ENCODE data around the gene ZNF277.

ZNF277 gene

GRCh38 chr7:112360681-112361080, 154.2 kb downstream of the ZNF277 start:
- DNase-seq (ENCODE audit: low read depth) = no peak
- no peak overlapping the region for H3K4me3 ChIP-seq (ENCODE audit: low read depth, low read length)
- TF ChIP-seq, protein P1, sequence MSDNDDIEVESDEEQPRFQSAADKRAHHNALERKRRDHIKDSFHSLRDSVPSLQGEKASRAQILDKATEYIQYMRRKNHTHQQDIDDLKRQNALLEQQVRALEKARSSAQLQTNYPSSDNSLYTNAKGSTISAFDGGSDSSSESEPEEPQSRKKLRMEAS (IDR thresholded peaks at IDR 0.05; ENCODE audit: low read depth, low read length) = no peak
- TF ChIP-seq, protein P2, sequence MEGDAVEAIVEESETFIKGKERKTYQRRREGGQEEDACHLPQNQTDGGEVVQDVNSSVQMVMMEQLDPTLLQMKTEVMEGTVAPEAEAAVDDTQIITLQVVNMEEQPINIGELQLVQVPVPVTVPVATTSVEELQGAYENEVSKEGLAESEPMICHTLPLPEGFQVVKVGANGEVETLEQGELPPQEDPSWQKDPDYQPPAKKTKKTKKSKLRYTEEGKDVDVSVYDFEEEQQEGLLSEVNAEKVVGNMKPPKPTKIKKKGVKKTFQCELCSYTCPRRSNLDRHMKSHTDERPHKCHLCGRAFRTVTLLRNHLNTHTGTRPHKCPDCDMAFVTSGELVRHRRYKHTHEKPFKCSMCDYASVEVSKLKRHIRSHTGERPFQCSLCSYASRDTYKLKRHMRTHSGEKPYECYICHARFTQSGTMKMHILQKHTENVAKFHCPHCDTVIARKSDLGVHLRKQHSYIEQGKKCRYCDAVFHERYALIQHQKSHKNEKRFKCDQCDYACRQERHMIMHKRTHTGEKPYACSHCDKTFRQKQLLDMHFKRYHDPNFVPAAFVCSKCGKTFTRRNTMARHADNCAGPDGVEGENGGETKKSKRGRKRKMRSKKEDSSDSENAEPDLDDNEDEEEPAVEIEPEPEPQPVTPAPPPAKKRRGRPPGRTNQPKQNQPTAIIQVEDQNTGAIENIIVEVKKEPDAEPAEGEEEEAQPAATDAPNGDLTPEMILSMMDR (IDR thresholded peaks at IDR 0.05; ENCODE audit: low read depth, low read length) = no peak
- TF ChIP-seq POLR2A (IDR thresholded peaks at IDR 0.05; ENCODE audit: extremely low read depth, insufficient read length) = no peak
- TF ChIP-seq MYC (IDR thresholded peaks at IDR 0.05; ENCODE audit: low read depth, low read length) = no peak

DNA sequence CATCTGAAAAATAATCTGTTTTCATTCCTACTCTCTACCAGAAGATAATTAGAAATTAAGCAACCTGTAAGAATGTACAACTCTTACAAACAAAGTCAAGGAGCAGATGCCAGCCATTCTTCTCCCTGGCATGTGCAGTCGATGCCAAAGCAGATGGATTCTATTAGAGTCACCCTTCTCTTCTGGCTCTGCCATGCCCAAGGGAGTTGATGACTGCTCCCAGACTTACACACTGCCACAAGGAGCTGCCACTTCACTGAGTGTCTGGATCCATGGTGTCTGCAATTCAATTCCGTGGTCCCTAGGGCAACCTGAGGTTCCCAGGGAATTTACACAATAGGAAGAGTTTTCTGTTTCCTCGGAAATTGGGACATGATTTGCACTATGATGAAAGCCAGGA, 154.7 kb downstream of the ZNF277 start:
- DNase-seq (ENCODE audit: low read depth) = no peak
- TF ChIP-seq, protein P2 (IDR thresholded peaks at IDR 0.05; ENCODE audit: low read depth, low read length) = no peak
- TF ChIP-seq MYC (IDR thresholded peaks at IDR 0.05; ENCODE audit: low read depth, low read length) (no peak), POLR2A (IDR thresholded peaks at IDR 0.05; ENCODE audit: extremely low read depth, insufficient read length) (no peak)
- TF ChIP-seq, protein P1 (IDR thresholded peaks at IDR 0.05; ENCODE audit: low read depth, low read length) = no peak
- no peak overlapping the region for H3K4me3 ChIP-seq (ENCODE audit: low read depth, low read length)

GRCh38 chr7:112362053-112362650, 155.7 kb downstream of the ZNF277 start:
- H3K4me3 ChIP-seq (ENCODE audit: low read depth, low read length) = no peak overlapping the region
- no peak for DNase-seq (ENCODE audit: low read depth)
- TF ChIP-seq, protein P2 (IDR thresholded peaks at IDR 0.05; ENCODE audit: low read depth, low read length) = no peak
- TF ChIP-seq, protein P1 (IDR thresholded peaks at IDR 0.05; ENCODE audit: low read depth, low read length) = no peak
- TF ChIP-seq MYC (IDR thresholded peaks at IDR 0.05; ENCODE audit: low read depth, low read length) (no peak), POLR2A (IDR thresholded peaks at IDR 0.05; ENCODE audit: extremely low read depth, insufficient read length) (no peak)

DNA sequence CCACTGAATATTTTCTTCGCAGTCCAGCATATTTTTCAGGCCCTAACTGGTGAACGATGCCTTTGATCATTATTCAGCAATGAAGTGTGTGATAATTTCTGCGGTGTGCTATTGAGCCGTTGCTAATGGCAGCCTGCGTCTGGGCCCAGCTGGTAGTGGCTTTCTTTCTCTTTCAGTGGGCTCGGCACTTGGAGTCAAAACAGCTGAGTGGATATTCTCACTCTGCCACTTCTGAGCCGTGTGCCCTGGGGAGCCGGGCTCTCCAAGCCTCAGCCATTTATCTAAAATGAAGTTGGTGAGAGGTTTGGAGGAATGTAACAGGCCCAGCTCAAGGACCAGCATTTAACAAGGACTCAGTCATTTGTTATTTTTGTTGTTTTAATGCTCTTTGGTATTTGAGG, 156.2 kb downstream of the ZNF277 start:
- TF ChIP-seq POLR2A (IDR thresholded peaks at IDR 0.05; ENCODE audit: extremely low read depth, insufficient read length) (no peak), MYC (IDR thresholded peaks at IDR 0.05; ENCODE audit: low read depth, low read length) (no peak)
- TF ChIP-seq, protein P1 (IDR thresholded peaks at IDR 0.05; ENCODE audit: low read depth, low read length) = no peak
- TF ChIP-seq, protein P2 (IDR thresholded peaks at IDR 0.05; ENCODE audit: low read depth, low read length) = no peak
- DNase-seq (ENCODE audit: low read depth) = no peak

DNA sequence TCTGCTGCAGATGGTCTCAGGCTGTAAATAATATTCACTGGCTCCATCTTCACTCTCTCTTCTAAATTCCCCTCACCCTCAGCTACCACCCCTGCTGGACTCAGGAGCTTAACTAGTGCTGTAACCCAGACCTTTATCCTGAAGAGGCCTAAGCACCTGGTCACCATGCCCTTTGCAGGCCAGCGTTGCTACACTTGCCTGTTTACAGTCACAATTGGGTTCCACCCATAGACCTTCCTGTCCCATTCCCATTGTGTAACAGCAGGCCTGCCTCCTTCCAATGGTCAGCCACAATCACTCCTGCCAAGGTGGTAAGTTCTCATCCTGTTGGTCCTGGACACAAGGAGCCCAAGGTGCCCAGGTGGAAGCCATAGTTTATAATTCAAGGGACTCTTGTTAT, 157.9 kb downstream of the ZNF277 start:
- TF ChIP-seq POLR2A (IDR thresholded peaks at IDR 0.05; ENCODE audit: extremely low read depth, insufficient read length) (no peak), MYC (IDR thresholded peaks at IDR 0.05; ENCODE audit: low read depth, low read length) (no peak)
- TF ChIP-seq, protein P2 (IDR thresholded peaks at IDR 0.05; ENCODE audit: low read depth, low read length) = no peak
- TF ChIP-seq, protein P1 (IDR thresholded peaks at IDR 0.05; ENCODE audit: low read depth, low read length) = no peak
- H3K4me3 ChIP-seq (ENCODE audit: low read depth, low read length) = no peak overlapping the region
- DNase-seq (ENCODE audit: low read depth) = no peak

More for the DNA sequence above, 156.2 kb downstream of the ZNF277 start:
- no peak overlapping the region for H3K4me3 ChIP-seq (ENCODE audit: low read depth, low read length)
